GM12878 (cell line): ENCODE measurements around the gene KIDINS220. TPM values are rescaled to one million over a fixed set of nuclear protein-coding genes. Genes with fewer than 3 reads are reported as not detected.

Experiments
- ATAC-seq: fragments of 200-7000 bp; cut with Tn5 transposase; 3 replicates; pipeline ENCODE4 v1.9.1; 2020; ENCODE audit warnings: mild to moderate bottlenecking, moderate library complexity
- BruUV-seq: library from RNA; stranded (reverse); fragments of 400-500 nt; replicated peaks from 2 replicates; lab custom pipeline; 2021; lab: Mats Ljungman, UMichigan
- CTCF ChIA-PET: fragments of 300-600 bp; sonication (Branson Sonifier 250); formaldehyde crosslinking; extraction: SDS; loops from one replicate; lab custom pipeline; 2021; ENCODE audit warnings: inconsistent platforms; lab: Yijun Ruan, JAX
- POLR2A ChIA-PET: fragments of 350-600 bp; formaldehyde crosslinking; extraction: SDS; loops from one replicate; lab custom pipeline; 2021; ENCODE audit warnings: inconsistent platforms; lab: Charles Lee
- RAD21 ChIA-PET: fragments of 300-600 bp; sonication (Branson Sonifier 250); formaldehyde crosslinking; loops from one replicate; lab custom pipeline; 2023; ENCODE audit warnings: antibody characterized with exemption; ENCODE audit not compliant: unreplicated experiment; lab: Charles Lee
- SMC1A ChIA-PET: fragments of 300-600 bp; sonication (Branson Sonifier 250); formaldehyde crosslinking; loops from one replicate; lab custom pipeline; 2023; ENCODE audit not compliant: unreplicated experiment, uncharacterized antibody; lab: Charles Lee
- DNase-seq: peaks from one replicate; pipeline ENCODE4 v3.0.0-alpha.2; 2011; ENCODE audit warnings: low read depth, low spot score
- FAIRE-seq: peaks from 3 replicates; lab custom pipeline; 2011; peaks lifted over from hg19 to GRCh38; lab: Jason Lieb, UNC
- H2AFZ ChIP-seq: 2 replicates; pipeline ENCODE4 v1.6.0; 2011; ENCODE audit warnings: low read depth, low read length, control low read depth; ENCODE audit not compliant: control insufficient read depth
- H3K27ac ChIP-seq: 2 replicates; pipeline ENCODE4 v1.5.1; 2011; ENCODE audit warnings: control low read depth; ENCODE audit not compliant: control insufficient read depth, insufficient read depth
- H3K27me3 ChIP-seq, 2 experiments: replicated peaks in 1 of 2; 2 replicates each; pipeline versions ENCODE4 v1.6.0 to v1.6.1; 2011; ENCODE audit warnings: low read length in 1 of 2; ENCODE audit not compliant: control insufficient read depth in 2 of 2, insufficient read depth in 2 of 2
- H3K36me3 ChIP-seq, 2 experiments: 2 replicates each; pipeline ENCODE4 v1.5.1; 2011; ENCODE audit warnings: low read length in 1 of 2; ENCODE audit not compliant: control insufficient read depth in 2 of 2, insufficient read depth in 2 of 2
- H3K4me1 ChIP-seq: 2 replicates; pipeline ENCODE4 v1.6.1; 2011; ENCODE audit warnings: mild to moderate bottlenecking, low read length, moderate library complexity, mixed read lengths; ENCODE audit not compliant: control insufficient read depth, insufficient read depth
- H3K4me2 ChIP-seq: 2 replicates; pipeline ENCODE4 v1.6.0; 2011; ENCODE audit warnings: control low read depth; ENCODE audit not compliant: control insufficient read depth, insufficient read depth
- H3K4me3 ChIP-seq: fragments of 200-600 bp; sonication (generic); 2 replicates; pipeline ENCODE4 v1.5.1; 2016
- H3K79me2 ChIP-seq: 2 replicates; pipeline ENCODE4 v1.6.0; 2011; ENCODE audit warnings: low read length; ENCODE audit not compliant: control insufficient read depth, insufficient read depth
- H3K9ac ChIP-seq: 2 replicates; pipeline ENCODE4 v1.8.0; 2011; ENCODE audit warnings: low read length, control low read depth, mixed read lengths; ENCODE audit not compliant: control insufficient read depth, insufficient read depth
- H3K9me3 ChIP-seq: replicated peaks from 3 replicates; pipeline ENCODE4 v1.5.1; 2011; ENCODE audit warnings: mild to moderate bottlenecking, low read length; ENCODE audit not compliant: control insufficient read depth, insufficient read depth
- H4K20me1 ChIP-seq: 2 replicates; pipeline ENCODE4 v1.6.0; 2011; ENCODE audit not compliant: control insufficient read depth, insufficient read depth
- BCL11A ChIP-seq: IDR thresholded peaks from 2 replicates; pipeline ENCODE4 v1.6.1; 2011; ENCODE audit warnings: low read depth, low read length
- BMI1 ChIP-seq: fragments of 450-650 bp; IDR thresholded peaks from 2 replicates; pipeline ENCODE4 v1.6.1; 2016; ENCODE audit warnings: mild to moderate bottlenecking, moderate library complexity, borderline replicate concordance
- CHD2 ChIP-seq: IDR thresholded peaks from 2 replicates; pipeline ENCODE4 v1.6.1; 2011; ENCODE audit warnings: low read depth, low read length, improper control_type of control experiment, borderline replicate concordance
- CREB1 ChIP-seq: IDR thresholded peaks from 2 replicates; pipeline ENCODE4 v1.6.1; 2012; ENCODE audit warnings: low read depth, mild to moderate bottlenecking, inconsistent platforms
- IKZF1 ChIP-seq: fragments of 450-650 bp; conservative IDR thresholded peaks from 2 replicates; pipeline ENCODE4 v1.6.1; 2017; ENCODE audit warnings: antibody characterized with exemption, mild to moderate bottlenecking
- MEF2B ChIP-seq: fragments of 450-650 bp; IDR thresholded peaks from 2 replicates; pipeline ENCODE4 v1.6.1; 2018; ENCODE audit warnings: mild to moderate bottlenecking, moderate library complexity; ENCODE audit not compliant: partially characterized antibody, poor library complexity, severe bottlenecking
- MXI1 ChIP-seq: fragments of 150-350 bp; IDR thresholded peaks from 2 replicates; pipeline ENCODE4 v1.6.1; 2011; ENCODE audit warnings: low read depth, mild to moderate bottlenecking, inconsistent platforms, low read length, improper control_type of control experiment
- PAX8 ChIP-seq: fragments of 450-650 bp; IDR thresholded peaks from 2 replicates; pipeline ENCODE4 v1.6.1; 2017; ENCODE audit warnings: mild to moderate bottlenecking, moderate library complexity
- PML ChIP-seq: IDR thresholded peaks from 2 replicates; pipeline ENCODE4 v1.6.1; 2012; ENCODE audit warnings: low read length, inconsistent platforms
- REST ChIP-seq: IDR thresholded peaks from 2 replicates; pipeline ENCODE4 v1.6.1; 2012; ENCODE audit warnings: mild to moderate bottlenecking, low read depth, low read length
- STAT1 ChIP-seq: fragments of 450-650 bp; conservative IDR thresholded peaks from 2 replicates; pipeline ENCODE4 v1.6.1; 2014; ENCODE audit warnings: antibody characterized with exemption, mild to moderate bottlenecking
- ZBED1 ChIP-seq: IDR thresholded peaks from 2 replicates; pipeline ENCODE4 v1.6.1; 2016; ENCODE audit warnings: borderline replicate concordance
- WGBS: methylation state at CpG from one replicate; pipeline ENCODE4 v1.1.6; 2016; ENCODE audit warnings: low lambda C conversion rate; ENCODE audit not compliant: insufficient replicate concordance, insufficient coverage; ENCODE audit errors: missing lambda C conversion rate; 5-methylcytosine and 5-hydroxymethylcytosine counted together
- in situ Hi-C: fragments of 300-500 bp; cut with MboI; formaldehyde crosslinking; loops from 9 replicates; pipeline ENCODE4 v1.14.3; 2018; ENCODE audit warnings: mixed read lengths
- intact Hi-C: fragments of 100-400 bp; cut with micrococcal nuclease; formaldehyde crosslinking; loops from one replicate; pipeline ENCODE4 v1.14.2; 2022; ENCODE audit not compliant: unreplicated experiment
- polyA plus RNA-seq, 11 experiments: library from polyadenylated mRNA; depleted of rRNA in 4 of 11; unstranded in 6 of 11; stranded (reverse) in 5 of 11; fragments of >200 nt; fragmentation: Nextera tagmentation in 4 of 11; fragmentation: Illumina TruSeq in 1 of 11; extraction: Ambion mirVana in 4 of 11; extraction: Trizol in 1 of 11; gene quantifications; 1 replicate in 1 of 11; 2 replicates in 10 of 11; pipeline versions ENCODE4 v1.2.1 to v1.2.3, GENCODE V29; 2011 to 2016; ENCODE audit warnings: inconsistent platforms in 2 of 11, missing spikeins in 2 of 11, low read depth in 1 of 11
- total RNA-seq, 4 experiments: library from RNA; depleted of rRNA in 3 of 4; stranded (reverse); fragments of >200 nt in 3 of 4; fragmentation: Illumina TruSeq in 1 of 4; extraction: Trizol in 1 of 4; gene quantifications; 2 replicates each; pipeline versions ENCODE4 v1.2.1 to v1.2.3, GENCODE V29; 2013 to 2021
- TF ChIP-seq, protein P1 (sequence below): fragments of 450-650 bp; IDR thresholded peaks from 2 replicates; pipeline ENCODE4 v1.6.1; 2016; ENCODE audit warnings: mild to moderate bottlenecking
- TF ChIP-seq, protein P2 (sequence below): fragments of 150-350 bp; IDR thresholded peaks from 2 replicates; pipeline ENCODE4 v1.6.1; 2016; ENCODE audit warnings: low read depth, low read length
- TF ChIP-seq, protein P3 (sequence below): IDR thresholded peaks from 2 replicates; pipeline ENCODE4 v1.6.1; 2011; ENCODE audit warnings: borderline replicate concordance, low read depth, mild to moderate bottlenecking, moderate library complexity, low read length; ENCODE audit not compliant: insufficient read depth, poor library complexity, severe bottlenecking

Gene KIDINS220
- total and polyA plus RNA-seq, 10 of the 15 experiments (the other 5 are each of a cell fraction or from before 2014, with no cell fraction given), result 6.0 to 31.2 (median 16.0) TPM

GRCh38 chr2:8797682-8798081 is 39.7 kb downstream of the KIDINS220 start:
- intact Hi-C loops, result no loop called here
- ChIA-PET POLR2A (interaction anchor here (1.0 kb wide), 1 partner anchor 64 kb away, joined by 3 read pairs; no protein-coding TSS in a partner anchor), RAD21 (interaction anchor here (1.2 kb wide), 1 partner anchor 21 kb away, joined by 3 read pairs; no protein-coding TSS in a partner anchor), CTCF (interaction anchor here (2.2 kb wide), 1 partner anchor 13 kb away, joined by 5 read pairs; no protein-coding TSS in a partner anchor), SMC1A (no interaction called here)
- no peak overlapping the region for H3K9ac ChIP-seq
- ATAC-seq (no peak), DNase-seq (no peak), FAIRE-seq (no peak)
- H3K9me3 ChIP-seq, result no peaks in the 10 kb centered on the region
- no peak overlapping the region for H3K27ac ChIP-seq
- in situ Hi-C loops, result no loop called here
- no peaks in the 10 kb centered on the region for H3K27me3 ChIP-seq
- no peak overlapping the region for H3K4me3 ChIP-seq
- no peak overlapping the region for H3K4me2 ChIP-seq
- H4K20me1 ChIP-seq, result no peaks in the 10 kb centered on the region; the same call in 1 of the 2 replicates
- no peaks in the 10 kb centered on the region for H3K79me2 ChIP-seq
- peaks cover 2 to 10% of the 10 kb centered on the region in 2 experiments; a peak in 2 of 4 replicates for H3K36me3 ChIP-seq
- BruUV-seq, result no TSS peak
- H3K4me1 ChIP-seq, result peaks cover 8% of the 10 kb centered on the region
- no peak overlapping the region for H2AFZ ChIP-seq
- WGBS, result 89% methylated on average over 2 of the region's 2 CpGs
- TF ChIP-seq PML (no peak), MXI1 (no peak), BMI1 (no peak), CHD2 (no peak), BCL11A (no peak), IKZF1 (no peak), MEF2B (no peak), ZBED1 (no peak), CREB1 (no peak), PAX8 (no peak), REST (no peak), STAT1 (no peak)
- TF ChIP-seq, protein P1, sequence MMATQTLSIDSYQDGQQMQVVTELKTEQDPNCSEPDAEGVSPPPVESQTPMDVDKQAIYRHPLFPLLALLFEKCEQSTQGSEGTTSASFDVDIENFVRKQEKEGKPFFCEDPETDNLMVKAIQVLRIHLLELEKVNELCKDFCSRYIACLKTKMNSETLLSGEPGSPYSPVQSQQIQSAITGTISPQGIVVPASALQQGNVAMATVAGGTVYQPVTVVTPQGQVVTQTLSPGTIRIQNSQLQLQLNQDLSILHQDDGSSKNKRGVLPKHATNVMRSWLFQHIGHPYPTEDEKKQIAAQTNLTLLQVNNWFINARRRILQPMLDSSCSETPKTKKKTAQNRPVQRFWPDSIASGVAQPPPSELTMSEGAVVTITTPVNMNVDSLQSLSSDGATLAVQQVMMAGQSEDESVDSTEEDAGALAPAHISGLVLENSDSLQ, result no peak
- TF ChIP-seq, protein P2, sequence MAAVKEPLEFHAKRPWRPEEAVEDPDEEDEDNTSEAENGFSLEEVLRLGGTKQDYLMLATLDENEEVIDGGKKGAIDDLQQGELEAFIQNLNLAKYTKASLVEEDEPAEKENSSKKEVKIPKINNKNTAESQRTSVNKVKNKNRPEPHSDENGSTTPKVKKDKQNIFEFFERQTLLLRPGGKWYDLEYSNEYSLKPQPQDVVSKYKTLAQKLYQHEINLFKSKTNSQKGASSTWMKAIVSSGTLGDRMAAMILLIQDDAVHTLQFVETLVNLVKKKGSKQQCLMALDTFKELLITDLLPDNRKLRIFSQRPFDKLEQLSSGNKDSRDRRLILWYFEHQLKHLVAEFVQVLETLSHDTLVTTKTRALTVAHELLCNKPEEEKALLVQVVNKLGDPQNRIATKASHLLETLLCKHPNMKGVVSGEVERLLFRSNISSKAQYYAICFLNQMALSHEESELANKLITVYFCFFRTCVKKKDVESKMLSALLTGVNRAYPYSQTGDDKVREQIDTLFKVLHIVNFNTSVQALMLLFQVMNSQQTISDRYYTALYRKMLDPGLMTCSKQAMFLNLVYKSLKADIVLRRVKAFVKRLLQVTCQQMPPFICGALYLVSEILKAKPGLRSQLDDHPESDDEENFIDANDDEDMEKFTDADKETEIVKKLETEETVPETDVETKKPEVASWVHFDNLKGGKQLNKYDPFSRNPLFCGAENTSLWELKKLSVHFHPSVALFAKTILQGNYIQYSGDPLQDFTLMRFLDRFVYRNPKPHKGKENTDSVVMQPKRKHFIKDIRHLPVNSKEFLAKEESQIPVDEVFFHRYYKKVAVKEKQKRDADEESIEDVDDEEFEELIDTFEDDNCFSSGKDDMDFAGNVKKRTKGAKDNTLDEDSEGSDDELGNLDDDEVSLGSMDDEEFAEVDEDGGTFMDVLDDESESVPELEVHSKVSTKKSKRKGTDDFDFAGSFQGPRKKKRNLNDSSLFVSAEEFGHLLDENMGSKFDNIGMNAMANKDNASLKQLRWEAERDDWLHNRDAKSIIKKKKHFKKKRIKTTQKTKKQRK, result no peak
- TF ChIP-seq, protein P3, sequence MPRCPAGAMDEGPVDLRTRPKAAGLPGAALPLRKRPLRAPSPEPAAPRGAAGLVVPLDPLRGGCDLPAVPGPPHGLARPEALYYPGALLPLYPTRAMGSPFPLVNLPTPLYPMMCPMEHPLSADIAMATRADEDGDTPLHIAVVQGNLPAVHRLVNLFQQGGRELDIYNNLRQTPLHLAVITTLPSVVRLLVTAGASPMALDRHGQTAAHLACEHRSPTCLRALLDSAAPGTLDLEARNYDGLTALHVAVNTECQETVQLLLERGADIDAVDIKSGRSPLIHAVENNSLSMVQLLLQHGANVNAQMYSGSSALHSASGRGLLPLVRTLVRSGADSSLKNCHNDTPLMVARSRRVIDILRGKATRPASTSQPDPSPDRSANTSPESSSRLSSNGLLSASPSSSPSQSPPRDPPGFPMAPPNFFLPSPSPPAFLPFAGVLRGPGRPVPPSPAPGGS, result no peak
